ENCODE data around the gene ZDHHC11B. TPM values are rescaled to one million over a fixed set of nuclear protein-coding genes. Genes with fewer than 3 reads are reported as not detected.

ZDHHC11B gene
- total and polyA plus RNA-seq, 2 of the 13 experiments (the other 11 are each of a cell fraction or from before 2014, with no cell fraction given), result 0.11 to 0.12 TPM

GRCh38 chr5:776862-777711 is 7.4 kb downstream of the ZDHHC11B start:
- no peak overlapping the region for H3K4me2 ChIP-seq (ENCODE audit: low read depth, low read length)
- ChIA-PET POLR2A (no interaction called here), CTCF (ENCODE audit: low intra/inter-chr PET ratio, low total read pairs) (no interaction called here)
- no peak overlapping the region for H3K9ac ChIP-seq (ENCODE audit: insufficient read depth, low read depth, low read length)
- H3K4me1 ChIP-seq (ENCODE audit: insufficient read depth, low read length), result no peaks in the 10 kb centered on the region
- no peak for DNase-seq (ENCODE audit: low spot score)
- no peaks in the 10 kb centered on the region for H3K36me3 ChIP-seq (replicated peaks in 1 of 2; ENCODE audit: control insufficient read depth in 1 of 2, insufficient read depth in 2 of 2, low read length in 2 of 2)
- H4K20me1 ChIP-seq (ENCODE audit: insufficient read depth, low read length), result no peaks in the 10 kb centered on the region
- WGBS (ENCODE audit: low lambda C conversion rate), result 65% methylated on average over 42 of the region's 42 CpGs
- no peaks in the 10 kb centered on the region for H3K9me3 ChIP-seq (ENCODE audit: low read length)
- intact Hi-C loops (cut with micrococcal nuclease; ENCODE audit: unreplicated experiment), result no loop called here
- peaks cover 16 to 22% of the 10 kb centered on the region in 2 experiments for H3K27me3 ChIP-seq (ENCODE audit: control insufficient read depth in 1 of 2, insufficient read depth in 2 of 2, low read length in 2 of 2)
- no peak for ATAC-seq
- no peak overlapping the region for H3K4me3 ChIP-seq (replicated peaks in 1 of 3; ENCODE audit: insufficient read depth in 1 of 3, low read depth in 2 of 3, low read length in 3 of 3)
- in situ Hi-C loops (cut with HindIII; ENCODE audit: extremely low pct_ligation_motif_present, low pct_unique_long_range_greater_than_20kb), result loop anchor here (10.0 kb wide), 1 partner anchor 92 kb away; no protein-coding TSS in a partner anchor
- no peak overlapping the region for H3K27ac ChIP-seq (ENCODE audit: extremely low read length, insufficient read depth, low read length)
- FAIRE-seq, result no peak
- BruUV-seq (replicated peaks), result no TSS peak
- no peak overlapping the region for H2AFZ ChIP-seq (ENCODE audit: low read length)
- H3K79me2 ChIP-seq (ENCODE audit: insufficient read depth, low read length), result no peaks in the 10 kb centered on the region
- TF ChIP-seq ZNF230 (CRISPR knock-in tag; IDR thresholded peaks at IDR 0.05), result no peak
- TF ChIP-seq CREB1 (IDR thresholded peaks at IDR 0.05), result peak; percentile 78
- no peak for TF ChIP-seq CREB1 (CRISPR knock-in tag; IDR thresholded peaks at IDR 0.05)

- FAIRE-seq (no peak), ATAC-seq (no peak), DNase-seq (ENCODE audit: low spot score) (no peak)
- H3K4me1 ChIP-seq (ENCODE audit: insufficient read depth, low read length), result no peaks in the 10 kb centered on the region
- no peak overlapping the region for H3K4me3 ChIP-seq (replicated peaks in 1 of 3; ENCODE audit: insufficient read depth in 1 of 3, low read depth in 2 of 3, low read length in 3 of 3)
- no peak overlapping the region for H3K27ac ChIP-seq (ENCODE audit: extremely low read length, insufficient read depth, low read length)
- in situ Hi-C loops (cut with HindIII; ENCODE audit: extremely low pct_ligation_motif_present, low pct_unique_long_range_greater_than_20kb), result loop anchor here (10.0 kb wide), 1 partner anchor 91 kb away; no protein-coding TSS in a partner anchor
- no TSS peak for BruUV-seq (replicated peaks)
- H3K4me2 ChIP-seq (ENCODE audit: low read depth, low read length), result no peak overlapping the region
- no peak overlapping the region for H3K9ac ChIP-seq (ENCODE audit: insufficient read depth, low read depth, low read length)
- no peaks in the 10 kb centered on the region for H4K20me1 ChIP-seq (ENCODE audit: insufficient read depth, low read length)
- ChIA-PET CTCF (ENCODE audit: low intra/inter-chr PET ratio, low total read pairs) (no interaction called here), POLR2A (no interaction called here)
- no peaks in the 10 kb centered on the region for H3K79me2 ChIP-seq (ENCODE audit: insufficient read depth, low read length)
- 11% methylated on average over 13 of the region's 20 CpGs for WGBS (ENCODE audit: low lambda C conversion rate)
- H3K9me3 ChIP-seq (ENCODE audit: low read length), result no peaks in the 10 kb centered on the region
- peaks cover 16 to 22% of the 10 kb centered on the region in 2 experiments for H3K27me3 ChIP-seq (ENCODE audit: control insufficient read depth in 1 of 2, insufficient read depth in 2 of 2, low read length in 2 of 2)
- H2AFZ ChIP-seq (ENCODE audit: low read length), result no peak overlapping the region
- no peaks in the 10 kb centered on the region for H3K36me3 ChIP-seq (replicated peaks in 1 of 2; ENCODE audit: control insufficient read depth in 1 of 2, insufficient read depth in 2 of 2, low read length in 2 of 2)
- intact Hi-C loops (cut with micrococcal nuclease; ENCODE audit: unreplicated experiment), result no loop called here
- TF ChIP-seq CBX2 (IDR thresholded peaks at IDR 0.05; ENCODE audit: low read depth, low read length) (no peak), CBX2 (CRISPR knock-in tag; IDR thresholded peaks at IDR 0.05; ENCODE audit: low read depth) (no peak), ZBTB10 (CRISPR knock-in tag; IDR thresholded peaks at IDR 0.05; ENCODE audit: borderline replicate concordance) (no peak), MAFK (conservative IDR thresholded peaks at IDR 0.05 in 1 of 2, IDR thresholded peaks at IDR 0.05 in 1 of 2; ENCODE audit: low read length in 2 of 2) (no peak), FIP1L1 (IDR thresholded peaks at IDR 0.05; ENCODE audit: borderline replicate concordance, insufficient read depth, low read depth, low read length) (no peak), ZNF75D (CRISPR knock-in tag; IDR thresholded peaks at IDR 0.05; ENCODE audit: borderline replicate concordance) (no peak), ZNF460 (CRISPR knock-in tag; IDR thresholded peaks at IDR 0.05; ENCODE audit: borderline replicate concordance) (no peak), ZIK1 (CRISPR knock-in tag; IDR thresholded peaks at IDR 0.05; ENCODE audit: borderline replicate concordance, low read depth) (no peak), HHEX (CRISPR knock-in tag; IDR thresholded peaks at IDR 0.05) (no peak), ZNF775 (CRISPR knock-in tag; IDR thresholded peaks at IDR 0.05; ENCODE audit: borderline replicate concordance) (no peak), SMAD1 (CRISPR knock-in tag; IDR thresholded peaks at IDR 0.05; ENCODE audit: borderline replicate concordance, low read depth) (no peak)
These were observed 8.3 kb downstream of the ZDHHC11B start for GRCh38 chr5:775961-776861.
